HG02852 (cell line): ENCODE data around the gene BLACAT1.
"Not testable (repeated sequence)": the region's sequence is repeated elsewhere in the genome, so short reads cannot be mapped to it uniquely, and the experiment has no call there.

Experiments used
- ATAC-seq: cut with Tn5 transposase; IDR thresholded peaks from one replicate; pipeline ENCODE4 v1.9.1; 2021; ENCODE audit warnings: mild to moderate bottlenecking, moderate library complexity; ENCODE audit not compliant: unreplicated experiment

Gene BLACAT1

GRCh38 chr1:205484985-205485967 lies 29.4 kb upstream of the BLACAT1 start:
- no peak for ATAC-seq

GRCh38 chr1:205483372-205483771 lies 27.5 kb upstream of the BLACAT1 start:
- ATAC-seq: no peak

- not testable (repeated sequence) for ATAC-seq
Measured at GRCh38 chr1:205482587-205482986, 26.7 kb upstream of the BLACAT1 start.

- ATAC-seq: no peak
Measured at GRCh38 chr1:205481629-205482151, 25.8 kb upstream of the BLACAT1 start.

GRCh38 chr1:205481218-205481617 lies 25.4 kb upstream of the BLACAT1 start:
- no peak for ATAC-seq

- no peak for ATAC-seq
Measured at GRCh38 chr1:205480349-205480985, 24.6 kb upstream of the BLACAT1 start.

- not testable (repeated sequence) for ATAC-seq
Measured at GRCh38 chr1:205478985-205479384, 23.1 kb upstream of the BLACAT1 start.

GRCh38 chr1:205477759-205478247 lies 22.0 kb upstream of the BLACAT1 start:
- ATAC-seq: no peak

GRCh38 chr1:205477121-205477758 lies 21.4 kb upstream of the BLACAT1 start:
- ATAC-seq: no peak

GRCh38 chr1:205476648-205477047 lies 20.8 kb upstream of the BLACAT1 start:
- no peak for ATAC-seq

- no peak for ATAC-seq
Measured at GRCh38 chr1:205475855-205476254, 20.0 kb upstream of the BLACAT1 start.

GRCh38 chr1:205474571-205474970 lies 18.7 kb upstream of the BLACAT1 start:
- no peak for ATAC-seq

- ATAC-seq: no peak
Measured at GRCh38 chr1:205473966-205474365, 18.1 kb upstream of the BLACAT1 start.

GRCh38 chr1:205473475-205473874 lies 17.6 kb upstream of the BLACAT1 start:
- no peak for ATAC-seq

- ATAC-seq: no peak
Measured at GRCh38 chr1:205472737-205473441, 17.0 kb upstream of the BLACAT1 start.

- no peak for ATAC-seq
Measured at GRCh38 chr1:205470131-205470530, 14.3 kb upstream of the BLACAT1 start.

- no peak for ATAC-seq
Measured at GRCh38 chr1:205466595-205467220, 10.9 kb upstream of the BLACAT1 start.

- ATAC-seq: no peak
Measured at GRCh38 chr1:205465392-205465791, 9.5 kb upstream of the BLACAT1 start.

GRCh38 chr1:205458777-205459566 lies 3.1 kb upstream of the BLACAT1 start:
- no peak for ATAC-seq
